ENCODE results near the gene IQCB1.

GRCh38 chr3:121822973-121823372, 11.9 kb downstream of the IQCB1 start:
- TF ChIP-seq CTCF (IDR thresholded peaks at IDR 0.05; ENCODE audit: low read depth, low read length) = no peak
- no peak for TF ChIP-seq POLR2A (IDR thresholded peaks at IDR 0.05; ENCODE audit: extremely low read depth, insufficient read length)
- no peak for TF ChIP-seq MAX (IDR thresholded peaks at IDR 0.05; ENCODE audit: low read depth, low read length)
- no peak for TF ChIP-seq MYC (IDR thresholded peaks at IDR 0.05; ENCODE audit: low read depth, low read length)

Data from NB4 (cell line).